ENCODE results near the gene POU4F3. TPM values are rescaled to one million over a fixed set of nuclear protein-coding genes. Genes with fewer than 3 reads are reported as not detected.

Gene POU4F3
- total and polyA plus RNA-seq, 2 of the 8 experiments (the other 6 are each of a cell fraction or from before 2014, with no cell fraction given) = 0.09 TPM; not detected in 1

- TF ChIP-seq SIN3A (conservative IDR thresholded peaks at IDR 0.05 in 1 of 2, IDR thresholded peaks at IDR 0.05 in 1 of 2; ENCODE audit: low read depth in 1 of 2, low read length in 2 of 2) (peak in 1 of 2 experiments; percentile 63; a peak in 1 of 4 replicates), JUND (IDR thresholded peaks at IDR 0.05; ENCODE audit: low read length) (no peak), EGR1 (IDR thresholded peaks at IDR 0.05; ENCODE audit: borderline replicate concordance, low read depth, low read length) (no peak), ATF2 (IDR thresholded peaks at IDR 0.05; ENCODE audit: low read length) (no peak), CEBPB (IDR thresholded peaks at IDR 0.05; ENCODE audit: low read depth, low read length) (no peak), CTCF (IDR thresholded peaks at IDR 0.05; ENCODE audit: control extremely low read depth in 1 of 3, insufficient read depth in 1 of 3, low read depth in 1 of 3, low read length in 3 of 3) (no peak), TAF7 (optimal IDR thresholded peaks at IDR 0.05; ENCODE audit: borderline replicate concordance, low read depth, low read length) (no peak), NANOG (IDR thresholded peaks at IDR 0.05; ENCODE audit: insufficient read depth, low read depth, low read length, poor library complexity, severe bottlenecking) (no peak), SP1 (IDR thresholded peaks at IDR 0.05; ENCODE audit: low read depth, low read length) (no peak), POU5F1 (IDR thresholded peaks at IDR 0.05; ENCODE audit: low read depth, low read length) (no peak), EP300 (IDR thresholded peaks at IDR 0.05; ENCODE audit: borderline replicate concordance in 1 of 2, low read depth in 2 of 2, low read length in 2 of 2) (no peak), E2F6 (IDR thresholded peaks at IDR 0.05) (peak; percentile 65), TBP (IDR thresholded peaks at IDR 0.05; ENCODE audit: low read depth, low read length) (peak; percentile 54; the same call in 1 of the 2 replicates), ZNF274 (IDR thresholded peaks at IDR 0.05; ENCODE audit: borderline replicate concordance, extremely low read depth, low read length) (no peak), RNF2 (IDR thresholded peaks at IDR 0.05; ENCODE audit: borderline replicate concordance, low read depth, low read length, missing control alignments, poor library complexity, severe bottlenecking) (peak; percentile 69), SIX5 (IDR thresholded peaks at IDR 0.05; ENCODE audit: low read depth, low read length) (no peak), RXRA (IDR thresholded peaks at IDR 0.05; ENCODE audit: insufficient read depth, low read depth, low read length) (no peak), SIRT6 (IDR thresholded peaks at IDR 0.05; ENCODE audit: low read length) (no peak), BCL11A (IDR thresholded peaks at IDR 0.05; ENCODE audit: low read depth in 2 of 2, low read length in 2 of 2) (no peak), TEAD4 (IDR thresholded peaks at IDR 0.05; ENCODE audit: low read depth, low read length) (no peak; the same call in 1 of the 2 replicates)
Observed at GRCh38 chr5:146334074-146334533, 4.5 kb upstream of the POU4F3 start (continued).

Data from H1 (cell line).